Prostate gland (tissue), 2 donors: ENCODE results near the gene SLC11A1.

ENCODE experiments used
- POLR2A ChIP-seq: fragments of 450-650 bp; IDR thresholded peaks from one replicate; pipeline ENCODE4 v1.6.1; 2016; ENCODE audit warnings: antibody characterized with exemption, mild to moderate bottlenecking
- TF ChIP-seq, protein P1 (sequence below), 4 experiments: fragments of 200-600 bp in 2 of 4; fragments of 450-650 bp in 2 of 4; sonication (generic) in 2 of 4; IDR thresholded peaks; 1 replicate in 3 of 4; 2 replicates in 1 of 4; pipeline ENCODE4 v1.5.1; 2016 to 2019; ENCODE audit warnings: antibody characterized with exemption in 4 of 4, mild to moderate bottlenecking in 2 of 4, moderate library complexity in 2 of 4

DNA sequence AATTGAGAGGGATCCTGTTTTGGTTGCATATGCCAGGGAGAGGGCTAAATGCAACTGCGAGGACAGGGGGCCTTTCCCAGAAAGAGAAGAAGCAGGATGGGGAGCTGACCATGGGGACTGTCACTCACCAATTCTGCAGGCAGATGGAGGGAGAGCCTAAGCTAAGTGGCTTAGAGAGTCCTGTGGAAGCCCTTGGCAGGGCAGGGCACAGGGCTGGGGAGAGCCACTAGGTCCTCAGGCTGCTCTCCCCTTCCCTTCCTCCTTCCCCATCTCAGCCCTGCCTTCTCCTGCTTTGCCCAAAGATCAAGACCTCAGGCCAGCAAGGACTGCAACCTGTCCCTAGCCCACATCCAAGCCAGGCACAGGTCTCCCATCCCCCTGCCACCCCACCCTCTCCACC, 49.8 kb upstream of the SLC11A1 start:
- TF ChIP-seq, protein P1, sequence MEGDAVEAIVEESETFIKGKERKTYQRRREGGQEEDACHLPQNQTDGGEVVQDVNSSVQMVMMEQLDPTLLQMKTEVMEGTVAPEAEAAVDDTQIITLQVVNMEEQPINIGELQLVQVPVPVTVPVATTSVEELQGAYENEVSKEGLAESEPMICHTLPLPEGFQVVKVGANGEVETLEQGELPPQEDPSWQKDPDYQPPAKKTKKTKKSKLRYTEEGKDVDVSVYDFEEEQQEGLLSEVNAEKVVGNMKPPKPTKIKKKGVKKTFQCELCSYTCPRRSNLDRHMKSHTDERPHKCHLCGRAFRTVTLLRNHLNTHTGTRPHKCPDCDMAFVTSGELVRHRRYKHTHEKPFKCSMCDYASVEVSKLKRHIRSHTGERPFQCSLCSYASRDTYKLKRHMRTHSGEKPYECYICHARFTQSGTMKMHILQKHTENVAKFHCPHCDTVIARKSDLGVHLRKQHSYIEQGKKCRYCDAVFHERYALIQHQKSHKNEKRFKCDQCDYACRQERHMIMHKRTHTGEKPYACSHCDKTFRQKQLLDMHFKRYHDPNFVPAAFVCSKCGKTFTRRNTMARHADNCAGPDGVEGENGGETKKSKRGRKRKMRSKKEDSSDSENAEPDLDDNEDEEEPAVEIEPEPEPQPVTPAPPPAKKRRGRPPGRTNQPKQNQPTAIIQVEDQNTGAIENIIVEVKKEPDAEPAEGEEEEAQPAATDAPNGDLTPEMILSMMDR (IDR thresholded peaks at IDR 0.05): no peak
- TF ChIP-seq POLR2A: no peak
